H1 (cell line): ENCODE measurements around the gene PTGIR. TPM values are rescaled to one million over a fixed set of nuclear protein-coding genes. Genes with fewer than 3 reads are reported as not detected.

ENCODE experiments used
- CTCF ChIA-PET: fragments of 300-600 bp; sonication (Branson Sonifier 250); formaldehyde crosslinking; loops from one replicate; lab custom pipeline; 2021; ENCODE audit not compliant: partially characterized antibody; lab: Charles Lee
- POLR2A ChIA-PET: fragments of 300-600 bp; sonication (Branson Sonifier 250); formaldehyde crosslinking; loops from one replicate; lab custom pipeline; 2021; ENCODE audit warnings: inconsistent platforms; ENCODE audit not compliant: partially characterized antibody; lab: Charles Lee
- DNase-seq, 2 experiments: peaks; one replicate each; pipeline versions ENCODE4 v3.0.0 to v3.0.0-alpha.2; 2010 to 2022; ENCODE audit warnings: low spot score in 2 of 2, low read depth in 1 of 2, mixed read lengths in 1 of 2
- FAIRE-seq: peaks from 2 replicates; lab custom pipeline; 2011; peaks lifted over from hg19 to GRCh38; lab: Jason Lieb, UNC
- H2AFZ ChIP-seq: 2 replicates; pipeline ENCODE4 v1.8.1; 2012; ENCODE audit warnings: low read length, inconsistent platforms
- H2AK5ac ChIP-seq: 2 replicates; pipeline ENCODE4 v1.6.1; 2013; ENCODE audit warnings: low read depth, low read length
- H2BK120ac ChIP-seq: replicated peaks from 2 replicates; pipeline ENCODE3; 2013; ENCODE audit warnings: low read depth, low read length, inconsistent platforms
- H2BK12ac ChIP-seq: 2 replicates; pipeline ENCODE4 v1.6.1; 2013; ENCODE audit warnings: low read depth, low read length
- H2BK15ac ChIP-seq: 2 replicates; pipeline ENCODE4 v1.6.1; 2013; ENCODE audit warnings: low read length
- H2BK20ac ChIP-seq: 2 replicates; pipeline ENCODE4 v1.6.1; 2013; ENCODE audit warnings: low read length
- H2BK5ac ChIP-seq: 2 replicates; pipeline ENCODE4 v1.6.1; 2013; ENCODE audit warnings: low read depth, low read length
- H3K14ac ChIP-seq: 2 replicates; pipeline ENCODE4 v1.6.1; 2013; ENCODE audit warnings: inconsistent platforms; ENCODE audit not compliant: insufficient read length
- H3K18ac ChIP-seq: 2 replicates; pipeline ENCODE4 v1.6.1; 2013; ENCODE audit warnings: low read length; ENCODE audit errors: extremely low read depth
- H3K23ac ChIP-seq: 2 replicates; pipeline ENCODE4 v1.6.1; 2013; ENCODE audit warnings: inconsistent platforms; ENCODE audit not compliant: insufficient read length
- H3K23me2 ChIP-seq: 2 replicates; pipeline ENCODE4 v1.6.1; 2013; ENCODE audit warnings: low read depth, low read length
- H3K27ac ChIP-seq: 2 replicates; pipeline ENCODE4 v1.6.1; 2011; ENCODE audit warnings: low read depth, low read length, inconsistent platforms
- H3K27me3 ChIP-seq, 4 experiments: replicated peaks in 1 of 4; 1 replicate in 1 of 4; 2 replicates in 3 of 4; pipeline versions ENCODE4 v1.6.1 to v1.8.1; 2011 to 2013; ENCODE audit warnings: low read length in 3 of 4, mild to moderate bottlenecking in 3 of 4, inconsistent platforms in 2 of 4, mixed read lengths in 2 of 4, moderate library complexity in 1 of 4; ENCODE audit not compliant: control insufficient read depth in 3 of 4, insufficient read depth in 3 of 4; ENCODE audit errors: extremely low read depth in 1 of 4
- H3K36me3 ChIP-seq, 4 experiments: 2 replicates each; pipeline versions ENCODE4 v1.6.1 to v1.8.1; 2011 to 2013; ENCODE audit warnings: mild to moderate bottlenecking in 4 of 4, low read length in 3 of 4, moderate library complexity in 2 of 4, control low read depth in 1 of 4, inconsistent platforms in 1 of 4; ENCODE audit not compliant: insufficient read depth in 4 of 4, control insufficient read depth in 2 of 4
- H3K4ac ChIP-seq: replicated peaks from 2 replicates; pipeline ENCODE3; 2013; ENCODE audit warnings: low read length, low read depth, mixed read lengths, inconsistent platforms; ENCODE audit not compliant: insufficient read length
- H3K4me1 ChIP-seq, 4 experiments: replicated peaks in 1 of 4; 1 replicate in 1 of 4; 2 replicates in 3 of 4; pipeline versions ENCODE4 v1.6.1 to v1.8.1; 2011 to 2013; ENCODE audit warnings: low read length in 3 of 4, inconsistent platforms in 2 of 4, mixed read lengths in 1 of 4; ENCODE audit not compliant: insufficient read depth in 4 of 4, control insufficient read depth in 3 of 4
- H3K4me2 ChIP-seq, 2 experiments: 2 replicates each; pipeline versions ENCODE4 v1.6.1 to v1.8.1; 2011 to 2013; ENCODE audit warnings: low read depth in 2 of 2, low read length in 2 of 2, control low read depth in 1 of 2, inconsistent platforms in 1 of 2, mild to moderate bottlenecking in 1 of 2; ENCODE audit not compliant: insufficient read depth in 1 of 2
- H3K4me3 ChIP-seq, 4 experiments: fragments of 200-600, 300-600 bp in 1 of 4; sonication (generic), shearing (Covaris generic), sonication (Bioruptor Twin) in 1 of 4; 2 replicates each; pipeline versions ENCODE4 v1.5.1 to v1.8.1; 2011 to 2016; ENCODE audit warnings: low read length in 4 of 4, low read depth in 3 of 4, control low read depth in 2 of 4, inconsistent platforms in 2 of 4, mild to moderate bottlenecking in 2 of 4, mixed read lengths in 1 of 4, moderate library complexity in 1 of 4; ENCODE audit not compliant: insufficient read depth in 2 of 4; ENCODE audit errors: extremely low read depth in 1 of 4
- H3K56ac ChIP-seq: replicated peaks from 2 replicates; pipeline ENCODE3; 2013; ENCODE audit warnings: low read depth, mild to moderate bottlenecking, mixed read lengths, low read length, inconsistent platforms; ENCODE audit not compliant: insufficient read length
- H3K79me1 ChIP-seq: 2 replicates; pipeline ENCODE4 v1.6.1; 2013; ENCODE audit warnings: low read depth, low read length, control low read depth
- H3K79me2 ChIP-seq, 2 experiments: 2 replicates each; pipeline versions ENCODE4 v1.6.1 to v1.8.1; 2012 to 2013; ENCODE audit warnings: low read length in 2 of 2, mild to moderate bottlenecking in 2 of 2, inconsistent platforms in 1 of 2; ENCODE audit not compliant: insufficient read depth in 2 of 2, control insufficient read depth in 1 of 2
- H3K9ac ChIP-seq, 4 experiments: replicated peaks in 1 of 4; 1 replicate in 1 of 4; 2 replicates in 3 of 4; pipeline versions ENCODE4 v1.6.1 to v1.8.1; 2011 to 2013; ENCODE audit warnings: low read depth in 3 of 4, low read length in 3 of 4, control low read depth in 2 of 4, mild to moderate bottlenecking in 2 of 4, moderate library complexity in 2 of 4, inconsistent platforms in 1 of 4; ENCODE audit errors: extremely low read depth in 1 of 4
- H3K9me3 ChIP-seq, 2 experiments: 2 replicates each; pipeline versions ENCODE4 v1.6.1 to v1.8.1; 2012 to 2013; ENCODE audit warnings: mild to moderate bottlenecking in 2 of 2, moderate library complexity in 2 of 2, control low read depth in 1 of 2, inconsistent platforms in 1 of 2, low read depth in 1 of 2, low read length in 1 of 2, mixed read lengths in 1 of 2; ENCODE audit not compliant: insufficient read depth in 2 of 2
- H4K20me1 ChIP-seq, 2 experiments: replicated peaks in 1 of 2; 2 replicates each; pipeline versions ENCODE3 to v1.8.1; 2011 to 2013; ENCODE audit warnings: inconsistent platforms in 2 of 2, low read length in 2 of 2, mild to moderate bottlenecking in 1 of 2; ENCODE audit not compliant: insufficient read depth in 2 of 2, control insufficient read depth in 1 of 2
- H4K5ac ChIP-seq: 2 replicates; pipeline ENCODE4 v1.6.1; 2013; ENCODE audit warnings: low read length, low read depth, mixed read lengths, inconsistent platforms; ENCODE audit not compliant: insufficient read length
- H4K8ac ChIP-seq: 2 replicates; pipeline ENCODE4 v1.8.0; 2013; ENCODE audit warnings: mild to moderate bottlenecking, moderate library complexity, low read length, inconsistent platforms; ENCODE audit not compliant: insufficient read depth; ENCODE audit errors: extremely low read depth
- H4K91ac ChIP-seq: replicated peaks from 2 replicates; pipeline ENCODE3; 2013; ENCODE audit warnings: low read length, mixed read lengths, inconsistent platforms; ENCODE audit not compliant: insufficient read length
- RXRA ChIP-seq: IDR thresholded peaks from 2 replicates; pipeline ENCODE4 v1.6.1; 2011; ENCODE audit warnings: low read depth, mild to moderate bottlenecking, low read length, moderate library complexity; ENCODE audit not compliant: insufficient read depth
- WGBS, 2 experiments: shearing (Covaris generic) in 1 of 2; methylation state at CpG; one replicate each; pipeline versions ENCODE4 v1.1.6 to v1.1.7; 2013 to 2015; ENCODE audit warnings: low lambda C conversion rate in 2 of 2, mixed read lengths in 2 of 2, inconsistent platforms in 1 of 2, low coverage in 1 of 2, missing lambda C conversion rate in 1 of 2; ENCODE audit not compliant: insufficient replicate concordance in 2 of 2, insufficient coverage in 1 of 2, insufficient read length in 1 of 2; ENCODE audit errors: extremely low coverage in 1 of 2, missing lambda C conversion rate in 1 of 2; 5-methylcytosine and 5-hydroxymethylcytosine counted together
- polyA plus RNA-seq, 7 experiments: library from polyadenylated mRNA; depleted of rRNA in 3 of 7; stranded (reverse) in 5 of 7; unstranded in 2 of 7; fragments of >200 nt in 5 of 7; fragments of 200-250 nt in 2 of 7; gene quantifications; 1 replicate in 5 of 7; 2 replicates in 1 of 7; 4 replicates in 1 of 7; pipeline versions ENCODE4 v1.2.1 to v1.2.3, GENCODE V29; 2011 to 2013; ENCODE audit warnings: missing spikeins in 2 of 7, mixed read lengths in 2 of 7
- total RNA-seq: library from RNA; stranded (reverse); fragmentation: NEBNext Ultra II Directional; extraction: Animal tissue kit (Norgen Biotek cat#: 25700); gene quantifications from 2 replicates; pipeline ENCODE4 v1.2.1, GENCODE V29; 2021

PTGIR gene
- total and polyA plus RNA-seq, 2 of the 8 experiments (the other 6 are each of a cell fraction or from before 2014, with no cell fraction given): 0.15 TPM; not detected in 1

DNA sequence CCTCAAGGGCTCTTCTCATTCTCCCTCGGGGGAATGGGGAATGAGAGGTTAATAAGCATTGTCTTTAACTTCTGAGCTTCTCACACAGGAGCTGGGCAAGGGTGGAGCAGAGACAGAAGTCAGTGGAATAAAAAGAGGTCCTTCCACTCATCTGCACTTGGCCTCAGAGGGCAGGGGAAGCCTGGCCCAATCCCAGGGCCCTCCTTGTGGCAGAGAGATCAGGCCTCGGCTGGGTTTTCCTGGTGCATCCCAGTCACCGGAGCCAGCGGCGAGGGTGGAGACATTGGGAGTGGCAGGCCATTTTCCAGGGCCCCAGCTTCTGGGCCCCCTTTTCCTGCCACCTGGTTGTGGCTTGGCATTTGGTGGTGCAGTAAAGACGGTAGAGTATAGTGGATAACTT is 13.1 kb downstream of the PTGIR start:
- Histone ChIP-seq H2BK5ac (no peak overlapping the region), H3K36me3 (peaks cover 10 to 32% (median 30%) of the 10 kb centered on the region in 4 experiments; a peak in 7 of 8 replicates), H2AK5ac (no peak overlapping the region), H3K4ac (no peak overlapping the region), H4K5ac (no peak overlapping the region), H3K18ac (no peak overlapping the region), H3K9ac (no peak overlapping the region), H3K23ac (no peak overlapping the region), H3K23me2 (no peaks in the 10 kb centered on the region), H4K91ac (no peak overlapping the region), H4K8ac (no peak overlapping the region), H3K79me2 (no peaks in the 10 kb centered on the region), H2BK20ac (no peak overlapping the region), H4K20me1 (peaks cover 0 to 11% of the 10 kb centered on the region in 2 experiments), H3K14ac (no peak overlapping the region), H3K4me3 (no peak overlapping the region), H2BK12ac (no peak overlapping the region), H3K9me3 (no peaks in the 10 kb centered on the region), H3K56ac (no peak overlapping the region), H3K4me2 (no peak overlapping the region), H3K79me1 (no peaks in the 10 kb centered on the region), H2AFZ (no peak overlapping the region), H3K27me3 (no peaks in the 10 kb centered on the region), H2BK120ac (no peak overlapping the region), H3K4me1 (no peaks in the 10 kb centered on the region), H3K27ac (no peak overlapping the region), H2BK15ac (no peak overlapping the region)
- ChIA-PET CTCF (interaction anchor here (1.1 to 15.6 kb wide), 6 partner anchors 10 to 93 kb away, joined by 5 to 341 read pairs (median 12); partner anchors contain the start of genes CALM3, DACT3 and PTGIR), POLR2A (interaction anchor here (1.2 to 3.5 kb wide), 3 partner anchors 9 to 20 kb away, joined by 3 to 28 read pairs (median 6); partner anchors contain the start of gene CALM3)
- 90% methylated on average over 6 of the region's 6 CpGs; no CpG with 5 or more reads in 1 of the 2 experiments for WGBS, 2 experiments
- TF ChIP-seq RXRA: no peak
- DNase-seq: no peak
- FAIRE-seq: no peak
